GM10847 (cell line): ENCODE measurements around the gene POLD1.

Source experiments
- POLR2A ChIP-seq: IDR thresholded peaks from 2 replicates; pipeline ENCODE4 v1.6.1; 2011; ENCODE audit not compliant: insufficient read length; ENCODE audit errors: extremely low read depth

POLD1 gene

DNA sequence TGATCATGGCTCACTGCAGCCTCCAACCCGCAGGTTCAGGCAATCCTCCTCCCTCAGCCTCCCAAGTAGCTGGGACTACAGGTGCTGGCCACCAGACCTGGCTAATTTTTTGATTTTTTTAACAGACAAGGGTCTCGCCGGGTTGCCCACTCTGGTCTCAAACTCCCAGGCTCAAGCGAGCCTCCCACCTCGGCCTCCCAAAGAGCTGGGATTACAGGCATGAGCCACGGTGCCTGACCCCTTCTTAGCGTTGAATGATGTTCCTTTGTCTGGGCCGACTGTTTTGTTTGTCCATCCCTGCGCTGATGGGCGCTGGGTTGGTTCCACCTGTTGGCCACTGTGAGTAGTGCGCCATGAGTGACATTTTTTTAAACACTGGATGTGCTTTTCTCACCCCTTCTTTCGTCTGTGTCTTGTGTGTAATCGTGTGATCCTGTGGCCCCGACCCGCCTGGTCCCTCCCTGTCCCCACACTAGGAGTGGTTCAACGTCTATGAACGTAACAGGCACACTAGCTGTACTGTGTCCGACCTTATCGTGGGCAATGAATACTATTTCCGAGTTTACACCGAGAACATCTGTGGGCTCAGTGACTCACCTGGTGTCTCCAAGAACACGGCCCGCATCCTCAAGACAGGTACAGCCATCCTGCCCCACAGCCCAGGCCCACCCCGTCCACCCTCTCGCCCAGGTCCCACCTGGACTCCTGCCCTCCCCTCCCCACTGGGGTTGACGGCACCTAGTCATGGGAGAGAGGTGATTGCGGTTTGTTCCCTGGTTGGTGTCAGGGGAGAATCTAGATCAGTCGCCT is 77.1 kb downstream of the POLD1 start:
- no peak for TF ChIP-seq POLR2A

DNA sequence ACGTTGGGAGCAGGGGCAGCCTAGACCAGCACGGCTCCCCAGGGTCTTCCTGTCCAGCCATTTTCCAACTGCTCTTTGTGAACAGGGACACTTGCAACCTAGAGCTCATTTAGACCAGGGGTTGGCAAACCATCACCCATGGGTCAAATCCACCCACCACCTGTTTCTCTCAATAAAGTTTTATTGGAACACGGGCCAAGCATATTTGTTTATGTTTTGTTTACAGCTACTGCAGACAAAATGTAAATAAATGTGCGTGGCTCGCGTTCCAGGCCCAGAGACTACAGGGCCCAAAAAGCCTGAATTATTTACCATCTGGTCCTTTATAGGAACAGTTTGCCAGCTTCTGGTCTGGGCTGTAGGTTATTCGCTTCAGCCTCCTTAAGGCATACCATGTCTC is 78.8 kb downstream of the POLD1 start:
- TF ChIP-seq POLR2A = no peak

DNA sequence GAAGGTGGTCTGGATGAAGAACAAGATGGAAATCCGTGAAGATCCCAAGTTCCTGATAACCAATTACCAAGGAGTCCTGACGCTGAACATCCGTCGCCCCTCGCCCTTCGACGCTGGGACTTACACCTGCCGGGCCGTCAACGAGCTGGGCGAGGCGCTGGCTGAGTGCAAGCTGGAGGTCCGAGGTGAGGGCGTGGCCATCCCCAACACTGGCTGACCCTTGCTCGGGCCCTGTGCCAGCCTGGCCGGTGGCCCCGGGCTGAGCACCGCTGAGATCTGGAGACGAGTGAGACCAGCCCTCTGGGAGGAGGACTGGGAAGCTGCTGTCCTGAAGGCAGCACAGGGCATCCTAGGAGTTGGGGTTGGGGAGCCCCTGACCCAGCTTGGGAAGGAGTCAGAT is 80.2 kb downstream of the POLD1 start:
- TF ChIP-seq POLR2A = no peak

DNA sequence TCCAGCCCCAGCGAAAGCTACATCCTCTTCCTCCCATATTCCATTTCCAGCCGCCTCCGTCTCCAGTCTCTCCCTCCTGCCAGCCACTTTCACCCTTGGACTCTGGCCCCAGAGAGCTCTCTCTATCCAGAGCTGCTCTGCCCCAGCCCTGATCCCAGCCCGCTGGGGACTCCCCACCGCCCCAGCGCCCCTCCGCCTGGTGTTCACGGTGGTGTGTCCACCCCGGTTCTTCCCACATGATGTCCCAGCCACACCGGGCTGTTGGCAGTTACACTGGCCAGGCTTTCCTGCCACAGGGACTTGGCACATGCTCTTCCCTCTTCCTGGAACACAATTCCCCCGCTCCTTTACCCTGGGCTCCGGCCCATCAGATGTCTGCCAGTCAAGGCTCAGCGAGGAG is 80.9 kb downstream of the POLD1 start:
- TF ChIP-seq POLR2A = no peak

DNA sequence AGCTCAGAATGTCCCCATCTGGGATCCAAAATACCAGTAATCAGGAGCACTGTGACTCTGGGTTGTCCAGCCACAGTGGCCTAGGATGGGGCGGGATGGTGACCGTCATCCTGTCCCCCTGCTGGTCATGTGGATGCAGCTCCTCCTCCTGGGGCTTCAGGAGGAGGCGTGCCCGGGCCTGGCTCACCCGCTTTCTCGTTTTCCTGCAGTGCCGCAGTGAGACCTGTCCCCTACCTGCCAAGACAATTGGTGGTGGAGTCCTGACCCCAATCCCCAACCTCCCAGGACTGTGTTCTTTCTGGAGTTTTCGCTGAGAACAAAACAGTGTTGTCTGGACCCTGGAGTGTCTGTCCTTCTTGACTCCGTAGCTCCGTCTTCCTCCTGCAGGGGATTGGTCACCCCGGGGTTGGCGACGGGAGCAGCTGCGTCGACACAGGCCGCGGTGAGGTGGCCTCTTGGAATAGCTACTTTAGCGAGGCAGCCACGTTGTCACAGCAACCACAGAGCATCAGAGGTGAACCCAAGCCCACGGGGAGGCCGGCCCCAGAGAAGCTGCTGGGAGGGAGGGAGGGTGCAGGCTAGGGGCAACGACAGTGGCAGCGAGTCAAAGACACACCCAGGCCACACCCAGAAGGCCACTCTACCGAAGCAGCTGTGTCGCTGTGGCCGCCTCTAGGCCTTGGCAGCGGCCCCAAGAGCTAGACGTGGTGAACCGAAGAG is 82.0 kb downstream of the POLD1 start:
- no peak for TF ChIP-seq POLR2A

DNA sequence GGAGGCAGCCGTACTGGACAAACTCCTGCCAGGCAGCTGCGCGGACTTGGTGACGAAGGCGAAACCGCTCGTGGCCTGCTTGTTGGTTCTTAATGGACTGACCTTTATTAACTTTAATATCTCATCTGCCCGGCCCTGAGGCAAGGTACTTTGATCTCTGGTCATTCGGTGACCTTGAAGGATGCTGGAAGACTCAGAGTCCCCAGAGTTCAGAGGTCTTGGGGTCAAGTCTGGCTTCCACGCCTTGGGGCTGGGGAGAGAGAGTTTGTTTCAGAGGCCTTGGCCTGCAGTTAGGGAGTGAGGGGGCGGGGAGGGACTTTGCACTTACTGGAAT is 82.5 kb downstream of the POLD1 start:
- no peak for TF ChIP-seq POLR2A

DNA sequence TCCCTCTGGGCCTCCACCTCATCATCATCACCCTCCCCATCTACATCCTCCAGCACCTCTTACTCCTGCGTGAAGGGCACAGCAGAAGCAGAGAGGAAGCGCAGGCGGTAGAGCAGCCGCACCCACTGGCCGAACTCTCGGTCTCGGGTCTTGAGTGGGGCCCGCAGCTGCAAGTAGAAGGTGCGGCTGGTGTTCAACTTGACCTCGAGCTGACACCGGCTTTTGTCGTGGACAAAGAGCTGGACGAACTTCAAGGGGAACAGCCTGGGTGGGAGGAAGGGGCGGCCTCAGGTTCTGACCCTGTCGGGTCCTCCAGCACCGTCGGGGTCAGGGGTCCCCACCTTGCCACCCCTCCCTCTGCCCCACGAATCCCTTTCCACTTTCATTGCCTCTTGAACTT is 83.4 kb downstream of the POLD1 start:
- no peak for TF ChIP-seq POLR2A
